LoVo (cell line): ENCODE measurements around the gene ODAD3.
"Not testable (repeated sequence)": the region's sequence is repeated elsewhere in the genome, so short reads cannot be mapped to it uniquely, and the experiment has no call there.

Source experiments
- DNase-seq: peaks from one replicate; pipeline ENCODE4 v3.0.0-alpha.2; 2016; ENCODE audit warnings: low spot score

Gene ODAD3

DNA sequence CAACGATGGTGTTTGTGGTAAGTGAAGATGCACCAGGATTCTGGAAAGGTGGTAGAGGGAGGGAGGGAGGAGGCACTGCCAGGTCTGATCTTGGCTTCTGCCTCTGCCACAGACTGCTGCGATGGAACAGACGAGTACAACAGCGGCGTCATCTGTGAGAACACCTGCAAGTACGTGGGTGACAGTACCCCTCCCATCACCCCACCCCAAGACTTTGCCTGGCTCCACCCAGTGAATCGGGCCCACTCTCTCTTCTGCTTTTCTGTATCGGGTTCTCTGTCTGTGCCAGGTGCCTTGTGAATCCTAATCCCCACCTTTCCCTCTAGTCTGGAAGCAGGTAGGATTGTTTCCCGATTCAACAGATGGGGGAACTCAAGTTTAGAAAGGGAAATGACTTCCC, 3.0 kb upstream of the ODAD3 start:
- no peak for DNase-seq

DNA sequence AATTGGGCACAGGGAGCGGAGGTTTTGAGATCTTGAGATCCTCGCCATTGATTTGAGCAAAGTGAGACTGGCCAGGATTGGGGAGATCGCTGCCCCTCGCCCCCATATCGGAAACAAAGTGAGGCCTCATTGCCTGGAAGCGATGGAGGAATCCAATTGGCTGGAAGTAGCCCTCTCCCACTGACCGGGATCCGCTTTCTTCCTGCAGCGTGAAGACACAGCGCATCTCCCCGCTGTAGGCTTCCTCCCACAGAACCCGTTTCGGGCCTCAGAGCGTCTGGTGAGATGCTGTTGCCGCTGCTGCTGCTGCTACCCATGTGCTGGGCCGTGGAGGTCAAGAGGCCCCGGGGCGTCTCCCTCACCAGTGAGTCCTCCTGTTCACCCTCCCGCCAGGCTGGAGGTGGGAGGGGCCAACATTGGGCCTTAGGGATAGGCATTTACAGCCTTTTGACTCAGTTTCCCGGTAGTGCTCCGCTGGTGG, 952 bp upstream of the ODAD3 start:
- DNase-seq, result no peak

DNA sequence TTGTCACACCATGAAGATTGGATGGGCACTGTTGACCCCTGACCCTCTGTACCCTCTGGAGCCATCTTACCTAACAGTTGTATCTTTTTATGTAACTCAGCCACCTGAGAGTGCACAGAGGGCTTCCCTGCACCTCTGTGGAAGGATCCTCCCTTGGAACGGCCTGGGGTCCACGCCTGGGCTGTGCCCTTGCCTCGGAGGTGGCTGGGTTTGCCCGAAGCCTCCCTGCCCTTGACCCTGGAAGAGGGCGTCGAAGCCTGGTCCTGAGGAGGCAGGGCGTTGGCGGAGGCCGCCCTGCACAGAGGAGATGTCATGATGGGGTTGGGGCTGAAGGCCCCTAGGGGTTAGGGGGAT, 241 bp downstream of the ODAD3 start:
- DNase-seq, result no peak

DNA sequence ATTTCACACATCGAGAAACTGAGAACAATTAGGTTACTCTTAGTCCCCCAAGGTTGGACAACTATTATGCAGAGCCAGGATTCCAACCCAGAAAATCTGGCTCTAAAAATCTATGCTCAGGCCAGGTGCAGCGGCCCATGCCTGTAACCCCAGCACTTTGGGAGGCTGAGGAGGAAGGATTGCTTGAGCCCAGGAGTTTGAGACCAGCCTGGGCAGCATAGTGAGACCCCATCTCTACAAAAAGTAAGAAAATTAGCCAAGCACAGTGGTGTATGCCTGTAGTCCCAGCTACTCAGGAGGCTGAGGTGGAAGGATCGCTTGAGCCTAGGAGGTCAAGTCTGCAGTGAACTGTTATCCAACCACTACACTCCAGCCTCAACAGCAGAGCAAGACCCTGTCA, 1.4 kb downstream of the ODAD3 start:
- not testable (repeated sequence) for DNase-seq

DNA sequence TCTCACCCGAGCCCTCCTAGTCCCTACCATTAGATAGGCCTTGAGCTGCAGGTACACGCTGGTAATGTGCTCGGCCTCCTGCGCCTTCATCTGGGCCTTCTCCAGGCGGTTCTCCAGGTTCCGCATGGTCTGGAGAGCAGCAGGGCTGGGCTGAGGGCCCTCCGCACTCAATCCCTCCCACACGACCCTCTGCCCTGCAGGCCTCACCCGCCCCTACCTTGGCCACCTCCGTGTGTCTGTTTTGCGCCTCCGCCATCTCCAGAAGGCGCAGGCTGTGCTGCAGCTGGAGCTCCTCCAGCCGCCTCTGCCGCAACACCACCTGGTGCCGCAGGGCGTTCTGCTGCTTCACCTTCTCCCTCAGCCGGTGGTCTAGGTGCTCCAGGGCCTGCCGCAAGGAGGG, 8.3 kb downstream of the ODAD3 start:
- DNase-seq, result no peak

DNA sequence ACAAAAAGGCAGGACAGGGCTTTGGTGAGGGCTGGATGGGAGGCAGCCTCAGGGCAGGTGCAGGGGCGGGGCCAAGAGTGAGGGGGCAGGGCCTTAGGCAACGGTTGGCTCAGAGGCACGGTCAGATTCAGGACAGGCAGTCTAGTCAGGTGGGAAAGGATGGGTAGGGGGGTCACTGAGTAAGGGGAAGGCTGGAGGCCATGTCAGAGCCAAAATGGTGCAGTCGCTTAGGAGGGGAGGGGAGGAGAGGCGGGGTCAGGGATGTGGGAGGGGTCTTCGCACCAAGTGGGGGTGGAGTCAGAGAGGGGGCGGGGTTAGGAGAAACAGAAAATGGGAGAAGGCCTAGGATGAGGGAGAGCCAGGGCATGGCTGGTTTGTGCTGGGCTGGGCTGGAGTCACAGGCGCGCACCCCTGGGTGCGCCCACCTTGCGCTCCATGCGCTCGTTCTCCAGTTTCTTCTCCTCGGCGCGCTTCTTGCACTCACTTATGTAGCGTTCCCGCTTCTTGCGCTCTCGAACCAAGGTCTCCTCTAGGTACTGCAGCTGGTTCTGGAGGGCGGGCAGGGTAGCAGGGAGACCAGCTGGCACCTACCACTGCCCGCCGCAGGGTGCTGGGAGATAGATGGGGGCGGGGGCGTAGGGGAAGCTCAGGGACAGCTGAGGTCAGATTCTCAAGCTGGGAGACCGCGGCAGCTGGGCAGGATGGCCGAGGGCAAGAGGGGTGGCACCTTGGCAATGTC, 9.0 kb downstream of the ODAD3 start:
- DNase-seq, result no peak

DNA sequence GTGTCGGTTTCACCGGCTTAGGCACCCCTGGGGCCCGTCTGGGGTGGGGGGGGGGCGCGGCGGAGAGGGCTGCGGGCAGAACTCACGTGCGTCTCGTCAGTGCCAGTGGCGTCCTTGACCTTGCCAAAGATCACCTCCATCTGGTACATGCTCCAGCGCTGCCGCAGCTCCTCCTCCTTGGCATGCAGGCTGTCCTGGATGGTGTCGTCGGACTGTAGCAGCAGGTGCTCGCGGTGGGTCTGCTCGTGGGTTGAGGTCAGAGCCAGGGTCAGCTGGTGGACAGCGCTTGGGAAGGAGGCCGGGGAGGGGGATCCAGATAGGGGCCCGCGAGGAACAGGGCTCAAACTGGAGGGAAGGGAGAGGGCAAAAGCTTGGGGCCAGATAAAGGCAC, 11.1 kb downstream of the ODAD3 start:
- no peak for DNase-seq

DNA sequence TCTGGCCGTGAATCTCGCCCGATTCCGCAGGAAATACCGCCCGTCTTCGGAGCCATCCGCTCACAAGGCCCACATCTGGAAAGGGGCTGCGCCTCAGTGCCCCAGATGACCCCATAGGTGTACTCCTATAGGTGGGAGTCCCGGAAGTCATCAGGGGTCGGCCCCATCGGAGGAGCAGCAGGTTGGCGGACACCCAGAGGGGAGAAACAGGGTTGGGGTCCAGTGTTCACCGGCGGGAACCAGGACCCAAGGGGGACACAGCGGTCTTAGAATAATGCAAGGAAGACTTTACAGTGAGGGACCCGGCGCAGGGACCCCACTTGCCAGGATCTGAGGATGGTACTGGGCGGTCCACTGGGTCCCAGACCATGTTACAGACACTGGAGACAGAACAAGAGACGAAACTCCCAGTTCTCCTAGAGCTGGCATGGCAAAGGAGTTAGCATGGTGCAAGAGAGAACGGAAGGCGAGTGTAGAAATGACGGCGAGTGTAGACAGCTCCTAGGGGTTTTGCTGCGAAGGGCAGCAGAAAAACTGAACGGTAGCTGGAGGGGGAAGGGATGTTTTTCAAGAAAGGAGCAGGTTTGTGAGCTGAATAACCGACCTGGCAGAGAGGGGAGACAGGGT, 11.6 kb downstream of the ODAD3 start:
- DNase-seq, result no peak

DNA sequence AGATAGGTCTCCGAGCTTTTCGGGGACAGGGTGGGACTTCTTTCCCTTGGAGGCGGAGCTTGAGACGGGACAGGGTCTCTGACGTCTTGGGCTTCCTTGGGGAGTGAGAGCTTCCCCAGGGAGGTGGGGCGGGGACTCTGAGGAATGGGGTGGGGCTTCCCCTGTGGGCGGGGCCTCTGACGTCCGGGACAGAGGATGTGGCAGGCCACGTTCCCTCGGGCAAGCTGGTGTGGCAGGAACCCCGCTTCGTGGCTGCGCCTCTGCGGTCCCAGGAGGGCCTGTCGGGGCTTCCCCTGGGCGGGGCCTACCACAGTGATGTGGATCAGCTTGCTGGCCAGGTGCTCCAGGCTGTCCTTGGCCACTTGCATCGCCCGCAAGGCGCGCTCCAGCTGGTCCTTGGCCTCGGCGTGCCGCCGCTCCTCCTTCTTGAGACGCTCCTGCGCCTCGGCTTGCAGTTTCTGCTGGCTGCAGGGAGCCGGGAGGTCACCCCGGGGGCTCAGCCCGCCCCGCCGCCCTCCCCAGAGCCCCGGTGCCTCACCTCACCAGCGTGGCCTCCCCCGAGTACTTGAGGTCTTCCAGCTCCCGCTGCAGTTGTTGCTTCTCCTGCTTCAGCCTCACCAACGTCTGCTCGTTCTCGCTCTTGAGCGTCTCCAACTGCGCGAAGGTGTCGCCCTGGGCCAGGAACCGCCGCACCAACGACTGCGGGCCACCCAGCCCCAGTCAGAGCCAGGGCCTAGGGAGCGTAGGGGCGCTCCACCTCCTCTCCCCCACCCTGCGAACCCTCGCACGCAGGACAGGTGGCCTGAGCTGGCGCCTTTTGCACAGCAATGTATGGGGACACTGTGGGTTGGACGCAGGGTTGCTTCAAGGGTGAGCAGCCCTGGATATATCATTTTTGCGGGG, 12.5 kb downstream of the ODAD3 start:
- no peak for DNase-seq

DNA sequence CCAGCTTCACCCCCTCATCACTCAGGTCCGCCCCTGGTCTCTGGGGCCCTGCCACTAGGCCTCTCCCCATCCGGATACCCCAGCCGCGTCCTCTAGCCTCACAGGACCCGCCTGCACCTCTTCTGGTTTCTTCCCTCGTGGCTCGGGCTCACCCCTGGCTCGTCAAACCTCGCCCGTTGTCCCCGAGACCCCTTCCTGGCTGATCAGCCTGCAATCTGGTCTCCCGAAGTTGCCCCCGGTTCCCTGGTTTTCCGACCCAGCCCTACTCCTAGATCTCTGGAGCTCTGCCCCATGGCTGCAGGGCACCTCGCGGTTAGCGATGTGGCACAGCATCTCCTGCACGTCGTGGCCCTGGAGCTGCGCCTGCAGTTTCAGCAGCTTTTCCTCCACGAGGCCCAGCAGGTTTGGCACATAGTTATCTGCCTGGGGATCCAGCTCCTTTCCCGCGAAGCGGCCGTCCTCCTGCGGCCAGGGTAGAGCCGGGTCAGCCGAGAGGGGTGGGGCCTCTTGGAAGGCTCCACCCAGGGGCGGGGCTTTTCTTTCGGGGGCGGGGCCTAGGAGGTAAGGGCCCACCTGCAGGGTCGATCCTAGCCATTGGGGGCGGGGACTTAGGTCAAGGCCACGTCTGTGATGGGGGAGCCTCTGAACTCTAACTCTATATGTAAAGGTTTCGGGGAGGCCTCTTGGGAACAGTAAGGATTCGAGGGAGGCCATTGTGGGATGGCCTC, 13.4 kb downstream of the ODAD3 start:
- DNase-seq, result no peak

DNA sequence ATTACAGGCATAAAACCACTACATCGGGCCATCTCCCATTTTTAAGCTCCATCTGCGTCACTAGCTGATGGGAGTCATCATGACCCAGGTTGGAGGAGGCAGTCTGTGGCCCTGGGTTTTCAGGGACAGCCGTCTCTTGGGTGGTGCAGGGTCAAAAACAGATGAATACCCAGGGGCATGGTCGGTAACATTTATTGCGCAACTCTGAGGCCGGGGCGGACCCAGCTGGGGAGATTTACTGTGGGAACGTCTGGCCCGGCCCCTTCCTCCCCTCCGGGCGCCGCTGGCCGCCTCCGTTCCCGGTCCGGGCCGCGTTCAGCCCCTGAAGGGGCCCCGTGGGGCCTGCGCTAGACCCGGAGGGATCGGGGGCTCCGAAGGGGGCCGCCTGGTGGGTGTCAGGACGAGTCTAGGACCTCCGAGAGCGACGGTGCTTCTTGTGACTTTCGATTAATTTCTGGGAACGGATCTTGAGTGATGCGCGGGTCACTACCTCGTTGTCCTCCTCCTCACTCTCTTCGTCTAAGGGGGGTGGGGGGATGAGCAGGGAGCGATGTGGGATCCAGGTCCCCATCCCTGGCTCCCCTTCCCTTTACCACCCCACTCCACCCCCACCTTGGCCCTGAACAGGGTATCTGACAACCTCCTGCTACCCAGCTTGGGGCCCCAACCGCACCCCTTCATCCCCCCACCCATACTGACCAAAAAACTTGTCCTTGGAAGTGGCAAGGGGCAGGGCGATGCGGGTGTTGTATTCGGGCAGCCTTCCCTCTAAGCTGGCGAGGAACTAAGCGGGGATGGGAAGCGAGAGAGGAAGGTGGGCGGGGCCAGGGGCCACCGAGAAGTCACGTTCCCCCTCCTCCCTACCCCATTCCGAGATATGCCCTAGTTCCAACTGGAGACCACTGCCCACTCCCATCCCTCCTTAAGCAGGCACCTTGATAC, 14.2 kb downstream of the ODAD3 start:
- DNase-seq, result no peak

DNA sequence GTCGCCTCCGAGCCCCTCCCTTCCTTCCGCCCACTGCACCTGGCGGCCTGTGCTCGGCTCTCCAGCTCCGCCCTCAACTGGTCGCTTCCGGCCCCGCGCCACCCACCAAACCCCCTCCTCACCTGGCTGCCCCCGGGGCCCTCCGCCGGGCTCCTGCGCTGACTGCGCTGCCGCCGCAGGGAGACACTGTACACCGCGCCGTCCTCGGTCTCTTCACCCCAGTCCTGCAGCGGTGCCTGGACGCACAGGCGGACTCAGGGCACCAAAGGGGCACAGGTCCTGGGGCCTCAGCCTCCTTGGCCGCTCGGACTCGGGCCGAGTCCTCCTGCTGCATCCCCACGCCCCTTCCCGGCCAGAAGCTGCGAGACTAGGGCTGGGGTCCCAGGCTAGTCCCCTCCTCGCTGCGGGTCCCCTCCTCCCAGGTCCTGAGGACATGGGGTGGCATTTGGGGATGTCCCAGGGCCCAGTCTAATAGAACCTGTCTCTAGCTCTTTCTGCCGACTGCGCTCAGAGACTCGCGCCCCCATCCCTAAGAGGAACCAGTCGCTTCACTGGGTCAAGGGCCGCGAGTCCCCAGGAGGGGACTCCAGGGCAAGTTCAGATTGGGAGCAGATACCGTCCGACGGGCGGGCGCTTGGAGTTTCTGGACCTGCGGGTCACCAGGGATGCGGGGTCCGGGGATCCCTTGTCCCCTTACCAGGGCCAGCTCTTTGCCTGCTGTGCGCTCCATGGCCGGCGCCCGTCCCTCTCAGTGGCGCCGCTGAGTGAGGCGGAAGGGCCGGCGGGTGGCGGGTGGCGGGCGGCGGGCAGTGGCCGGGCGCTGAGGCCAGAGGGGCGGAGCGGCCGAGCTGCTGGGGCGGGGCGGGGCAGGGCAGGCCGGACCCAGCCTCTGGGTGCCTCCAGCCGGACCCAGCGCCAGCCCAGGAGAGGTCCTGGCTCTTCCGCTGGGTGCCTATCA, 16.1 kb downstream of the ODAD3 start, which contains the start of gene RGL3:
TSS of gene RGL3 (minus strand) at position 766 of the 958 bp plus-strand sequence. CDS start at position 730, 36 bp downstream.
- DNase-seq, result peak; percentile 26

DNA sequence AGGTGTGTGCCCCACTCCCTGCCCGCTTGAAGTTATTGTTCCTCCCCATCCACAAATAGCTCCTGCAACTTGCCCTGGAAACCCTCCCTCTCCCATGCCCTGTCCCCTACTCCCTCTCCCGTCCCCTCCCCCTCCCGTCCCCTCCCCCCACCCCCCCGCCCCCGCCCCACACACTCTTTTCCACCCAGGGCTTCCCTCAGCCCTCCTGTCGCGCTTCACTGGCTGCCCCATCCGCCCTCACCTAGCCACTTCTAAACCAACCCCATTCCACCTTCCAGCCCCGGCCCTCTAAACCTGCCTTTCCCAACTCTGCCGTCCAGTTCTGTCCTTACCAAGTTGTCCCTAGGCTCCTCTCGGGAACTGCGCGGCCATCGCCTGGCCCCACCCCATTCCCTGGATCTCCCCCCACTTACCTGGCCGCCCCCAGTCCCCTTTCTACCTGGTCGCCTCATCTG, 16.8 kb downstream of the ODAD3 start:
- DNase-seq, result no peak

DNA sequence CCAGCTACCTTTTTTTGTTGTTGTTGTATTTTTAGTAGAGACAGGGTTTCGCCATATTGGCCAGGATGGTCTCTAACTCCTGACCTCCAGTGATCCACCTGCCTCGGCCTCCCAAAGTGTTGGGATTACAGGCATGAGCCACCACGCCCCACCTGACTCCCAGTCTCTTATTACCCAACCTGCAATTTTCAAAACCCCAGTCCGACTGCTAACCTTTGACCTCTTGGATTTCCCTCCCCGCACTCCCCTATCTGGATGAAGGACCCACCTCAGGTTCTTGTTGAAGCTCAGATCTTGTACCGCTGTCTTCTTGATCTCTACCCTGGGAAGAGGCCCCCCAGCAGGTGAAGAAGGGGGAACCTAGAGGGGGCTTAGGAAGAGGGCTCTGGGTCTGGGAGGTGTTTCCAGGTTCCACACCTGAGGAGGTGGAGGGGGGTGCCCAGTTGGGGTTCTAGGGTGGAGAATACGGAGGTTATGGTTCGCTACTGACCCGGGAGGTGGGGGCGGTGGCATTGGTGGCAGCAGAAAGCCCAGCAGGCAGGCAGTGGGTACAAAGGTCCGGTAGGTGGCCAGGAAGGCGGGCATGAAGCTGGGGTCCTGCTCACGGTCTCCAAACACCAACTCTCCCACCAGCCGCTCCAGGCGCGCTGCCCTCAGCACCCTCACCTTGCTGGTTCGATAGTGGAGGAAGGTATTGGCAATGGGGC, 18.4 kb downstream of the ODAD3 start:
- DNase-seq, result no peak

DNA sequence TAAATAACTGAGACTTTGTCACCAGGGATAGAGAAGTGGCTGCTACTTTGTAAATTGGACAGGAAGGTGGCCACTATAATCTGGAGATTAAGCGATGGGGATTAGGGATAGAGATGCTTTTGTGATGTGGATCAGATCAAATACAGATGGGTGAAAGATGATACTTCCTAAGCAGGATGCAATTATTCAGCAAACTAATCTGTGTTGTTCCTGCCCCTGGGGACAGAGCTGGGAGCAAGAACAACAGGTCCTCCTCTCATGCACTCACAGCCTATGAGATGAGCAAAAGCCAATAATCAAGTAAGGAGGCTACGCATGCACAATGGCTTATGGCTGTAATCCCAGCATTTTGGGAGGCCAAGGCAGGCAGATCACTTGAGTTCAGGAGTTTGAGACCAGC, 20.4 kb downstream of the ODAD3 start:
- DNase-seq, result no peak

DNA sequence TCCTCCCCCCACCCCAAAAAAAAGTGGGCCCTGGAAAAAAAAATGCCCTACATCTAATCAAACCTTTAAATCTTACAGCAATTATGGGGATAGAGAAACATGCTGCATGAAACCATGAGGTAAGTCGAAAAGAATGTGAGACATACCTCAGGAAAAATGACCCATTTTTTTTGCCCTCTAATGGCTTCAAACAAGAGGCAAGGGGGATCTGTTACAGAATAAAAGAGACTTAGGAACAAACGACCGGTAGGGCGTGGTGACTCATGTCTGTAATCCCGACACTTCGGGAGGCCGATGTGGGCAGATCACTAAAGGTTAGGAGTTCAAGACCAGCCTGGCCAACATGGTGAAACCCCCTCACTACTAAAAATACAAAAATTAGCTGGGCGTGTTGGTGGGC, 24.2 kb downstream of the ODAD3 start:
- no peak for DNase-seq

DNA sequence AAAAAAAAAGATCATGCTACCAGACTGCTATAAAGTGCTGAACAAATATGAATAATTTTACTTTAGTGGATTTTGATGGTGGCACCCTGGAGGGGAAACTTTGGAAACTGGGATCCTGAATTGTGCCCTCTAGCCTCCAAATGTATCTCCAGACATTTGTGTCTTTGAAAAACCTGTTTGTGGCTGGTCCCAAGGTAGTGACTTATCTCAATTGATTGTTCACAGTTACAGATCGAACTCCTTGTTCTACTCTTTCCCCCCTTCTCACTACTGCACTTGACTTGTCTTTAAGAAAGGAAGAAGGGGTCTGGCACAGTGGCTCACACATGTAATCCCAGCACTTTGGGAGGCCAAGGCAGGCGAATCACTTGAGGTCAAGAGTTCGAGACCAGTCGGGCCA, 26.3 kb downstream of the ODAD3 start:
- DNase-seq, result no peak

DNA sequence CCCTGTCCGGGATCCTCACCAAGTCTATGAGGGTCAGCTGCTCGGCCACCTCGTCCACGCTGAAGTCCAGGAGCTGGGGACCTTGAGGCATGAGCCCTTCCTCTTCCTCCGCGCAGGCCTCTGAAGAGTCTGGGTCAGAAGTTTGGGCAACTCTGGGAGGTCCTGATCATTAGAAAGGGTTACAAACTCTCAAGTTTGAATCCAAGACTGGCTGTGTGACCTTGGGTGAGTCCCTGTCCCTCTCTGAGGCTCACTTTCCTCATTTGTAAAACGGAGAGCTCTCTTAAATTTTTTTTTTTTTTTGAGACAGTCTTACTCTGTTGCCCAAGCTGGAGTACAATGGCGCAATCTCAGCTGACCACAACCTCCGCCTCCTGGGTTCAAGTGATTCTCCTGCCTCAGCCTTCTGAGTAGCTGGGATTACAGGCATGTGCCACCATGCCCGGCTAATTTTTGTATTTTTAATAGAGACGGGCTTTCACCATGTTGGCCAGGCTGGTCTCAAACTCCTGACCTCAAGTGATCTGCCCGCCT, 28.2 kb downstream of the ODAD3 start:
- not testable (repeated sequence) for DNase-seq
